HL-60 (cell line): Measurements from ENCODE around the gene BHLHE40.

ENCODE experiments used
- DNase-seq, 2 experiments: peaks; one replicate each; pipeline ENCODE4 v3.0.0-alpha.2; 2010 to 2020; ENCODE audit warnings: low read depth in 1 of 2, low spot score in 1 of 2
- H3K27ac ChIP-seq: fragments of 250-450 bp; sonication (Bioruptor Pico); replicated peaks from 2 replicates; pipeline ENCODE4 v1.5.1; 2020; ENCODE audit warnings: mild to moderate bottlenecking, moderate library complexity
- H3K27me3 ChIP-seq: fragments of 250-450 bp; sonication (Bioruptor Pico); 2 replicates; pipeline ENCODE4 v1.5.1; 2021; ENCODE audit warnings: mild to moderate bottlenecking, moderate library complexity; ENCODE audit not compliant: insufficient read depth, poor library complexity, severe bottlenecking
- H3K4me3 ChIP-seq: replicated peaks from 2 replicates; pipeline ENCODE4 v1.5.1; 2011; ENCODE audit warnings: mild to moderate bottlenecking, control low read depth, low read length; ENCODE audit not compliant: insufficient read depth
- GABPA ChIP-seq: IDR thresholded peaks from 2 replicates; pipeline ENCODE4 v1.6.1; 2012; ENCODE audit warnings: low read depth
- POLR2AphosphoS5 ChIP-seq: IDR thresholded peaks from 2 replicates; pipeline ENCODE4 v1.6.1; 2012; ENCODE audit warnings: low read depth
- SPI1 ChIP-seq: IDR thresholded peaks from 2 replicates; pipeline ENCODE4 v1.6.1; 2012; ENCODE audit warnings: low read depth, mild to moderate bottlenecking, borderline replicate concordance
- TF ChIP-seq, protein P1 (sequence below): IDR thresholded peaks from 2 replicates; pipeline ENCODE4 v1.6.1; 2012; ENCODE audit warnings: low read depth; ENCODE audit not compliant: insufficient replicate concordance
- TF ChIP-seq, protein P2 (sequence below): IDR thresholded peaks from one replicate; pipeline ENCODE4 v1.5.1; 2011; ENCODE audit warnings: low read length, control low read depth, inconsistent platforms; ENCODE audit not compliant: insufficient read depth

The BHLHE40 gene

DNA sequence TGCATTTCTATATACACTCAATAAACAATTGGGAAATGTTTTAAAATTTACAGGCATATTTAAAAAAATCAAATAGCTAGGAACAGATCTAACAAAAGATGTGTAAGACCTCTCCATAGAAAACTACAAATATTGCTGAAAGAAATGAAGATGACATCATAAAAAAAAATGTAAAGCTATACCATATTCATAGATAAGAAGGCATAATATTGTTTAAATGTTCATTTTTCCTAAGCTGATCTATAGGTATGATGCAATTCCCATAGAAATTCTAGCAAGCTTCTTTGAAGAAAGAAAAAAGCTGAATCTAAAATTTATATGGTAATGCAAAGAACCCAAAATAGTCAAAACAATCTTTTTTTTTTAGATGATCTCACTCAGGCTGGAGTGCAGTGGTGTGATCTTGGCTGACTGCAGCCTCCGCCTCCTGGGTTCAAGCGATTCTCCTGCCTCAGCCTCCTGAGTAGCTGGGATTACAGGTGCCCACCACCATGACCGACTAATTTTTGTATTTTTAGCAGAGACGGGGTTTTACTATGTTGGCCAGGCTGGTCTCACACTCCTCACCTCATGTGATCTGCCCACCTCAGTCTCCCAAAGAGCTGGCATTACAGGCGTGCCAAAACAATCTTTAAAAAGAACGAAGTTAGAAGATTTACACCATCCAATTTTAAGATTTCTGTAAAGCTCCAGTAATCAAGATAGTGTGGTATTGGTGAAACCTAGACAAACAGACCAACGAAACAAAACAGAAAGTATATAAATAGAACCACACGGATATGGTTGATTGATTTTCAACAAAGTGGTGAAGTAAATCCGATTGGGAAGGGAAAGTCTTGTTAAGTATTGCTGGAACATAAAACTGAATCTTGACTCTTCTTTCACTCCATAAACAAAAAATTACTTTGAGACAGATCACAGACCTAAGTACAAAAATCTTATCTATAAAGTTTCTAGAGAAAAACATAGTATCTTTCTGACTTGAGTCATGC lies 6.3 kb upstream of the BHLHE40 start:
- no peak overlapping the region for H3K4me3 ChIP-seq
- H3K27ac ChIP-seq = no peak overlapping the region
- no peak for DNase-seq
- H3K27me3 ChIP-seq = no peaks in the 10 kb centered on the region
- TF ChIP-seq, protein P1, sequence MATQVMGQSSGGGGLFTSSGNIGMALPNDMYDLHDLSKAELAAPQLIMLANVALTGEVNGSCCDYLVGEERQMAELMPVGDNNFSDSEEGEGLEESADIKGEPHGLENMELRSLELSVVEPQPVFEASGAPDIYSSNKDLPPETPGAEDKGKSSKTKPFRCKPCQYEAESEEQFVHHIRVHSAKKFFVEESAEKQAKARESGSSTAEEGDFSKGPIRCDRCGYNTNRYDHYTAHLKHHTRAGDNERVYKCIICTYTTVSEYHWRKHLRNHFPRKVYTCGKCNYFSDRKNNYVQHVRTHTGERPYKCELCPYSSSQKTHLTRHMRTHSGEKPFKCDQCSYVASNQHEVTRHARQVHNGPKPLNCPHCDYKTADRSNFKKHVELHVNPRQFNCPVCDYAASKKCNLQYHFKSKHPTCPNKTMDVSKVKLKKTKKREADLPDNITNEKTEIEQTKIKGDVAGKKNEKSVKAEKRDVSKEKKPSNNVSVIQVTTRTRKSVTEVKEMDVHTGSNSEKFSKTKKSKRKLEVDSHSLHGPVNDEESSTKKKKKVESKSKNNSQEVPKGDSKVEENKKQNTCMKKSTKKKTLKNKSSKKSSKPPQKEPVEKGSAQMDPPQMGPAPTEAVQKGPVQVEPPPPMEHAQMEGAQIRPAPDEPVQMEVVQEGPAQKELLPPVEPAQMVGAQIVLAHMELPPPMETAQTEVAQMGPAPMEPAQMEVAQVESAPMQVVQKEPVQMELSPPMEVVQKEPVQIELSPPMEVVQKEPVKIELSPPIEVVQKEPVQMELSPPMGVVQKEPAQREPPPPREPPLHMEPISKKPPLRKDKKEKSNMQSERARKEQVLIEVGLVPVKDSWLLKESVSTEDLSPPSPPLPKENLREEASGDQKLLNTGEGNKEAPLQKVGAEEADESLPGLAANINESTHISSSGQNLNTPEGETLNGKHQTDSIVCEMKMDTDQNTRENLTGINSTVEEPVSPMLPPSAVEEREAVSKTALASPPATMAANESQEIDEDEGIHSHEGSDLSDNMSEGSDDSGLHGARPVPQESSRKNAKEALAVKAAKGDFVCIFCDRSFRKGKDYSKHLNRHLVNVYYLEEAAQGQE = no peak
- TF ChIP-seq SPI1 (no peak), POLR2AphosphoS5 (no peak), GABPA (no peak)
- TF ChIP-seq, protein P2, sequence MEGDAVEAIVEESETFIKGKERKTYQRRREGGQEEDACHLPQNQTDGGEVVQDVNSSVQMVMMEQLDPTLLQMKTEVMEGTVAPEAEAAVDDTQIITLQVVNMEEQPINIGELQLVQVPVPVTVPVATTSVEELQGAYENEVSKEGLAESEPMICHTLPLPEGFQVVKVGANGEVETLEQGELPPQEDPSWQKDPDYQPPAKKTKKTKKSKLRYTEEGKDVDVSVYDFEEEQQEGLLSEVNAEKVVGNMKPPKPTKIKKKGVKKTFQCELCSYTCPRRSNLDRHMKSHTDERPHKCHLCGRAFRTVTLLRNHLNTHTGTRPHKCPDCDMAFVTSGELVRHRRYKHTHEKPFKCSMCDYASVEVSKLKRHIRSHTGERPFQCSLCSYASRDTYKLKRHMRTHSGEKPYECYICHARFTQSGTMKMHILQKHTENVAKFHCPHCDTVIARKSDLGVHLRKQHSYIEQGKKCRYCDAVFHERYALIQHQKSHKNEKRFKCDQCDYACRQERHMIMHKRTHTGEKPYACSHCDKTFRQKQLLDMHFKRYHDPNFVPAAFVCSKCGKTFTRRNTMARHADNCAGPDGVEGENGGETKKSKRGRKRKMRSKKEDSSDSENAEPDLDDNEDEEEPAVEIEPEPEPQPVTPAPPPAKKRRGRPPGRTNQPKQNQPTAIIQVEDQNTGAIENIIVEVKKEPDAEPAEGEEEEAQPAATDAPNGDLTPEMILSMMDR = no peak

DNA sequence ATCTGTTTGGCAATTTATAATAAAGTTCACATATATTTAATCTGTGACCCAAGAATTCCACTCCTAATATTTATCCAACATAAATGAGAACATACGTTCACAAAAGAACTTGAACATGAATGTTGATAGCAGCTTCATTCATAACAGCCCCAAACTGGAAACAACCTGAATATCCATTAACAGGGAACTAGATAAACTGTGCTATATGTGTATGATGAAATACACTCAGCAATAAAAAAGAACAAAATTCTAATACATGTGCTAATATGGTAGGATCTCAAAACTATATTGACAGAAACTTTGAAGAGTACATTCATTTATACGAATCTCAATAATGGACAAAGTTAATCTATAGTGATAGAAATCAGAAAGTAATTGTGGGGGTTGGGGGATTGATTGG lies 5.1 kb upstream of the BHLHE40 start:
- Histone ChIP-seq H3K4me3 (no peak overlapping the region), H3K27ac (no peak overlapping the region), H3K27me3 (no peaks in the 10 kb centered on the region)
- TF ChIP-seq, protein P2 = no peak
- no peak for TF ChIP-seq POLR2AphosphoS5
- no peak for TF ChIP-seq SPI1
- TF ChIP-seq, protein P1 = no peak
- no peak for TF ChIP-seq GABPA
- no peak for DNase-seq

DNA sequence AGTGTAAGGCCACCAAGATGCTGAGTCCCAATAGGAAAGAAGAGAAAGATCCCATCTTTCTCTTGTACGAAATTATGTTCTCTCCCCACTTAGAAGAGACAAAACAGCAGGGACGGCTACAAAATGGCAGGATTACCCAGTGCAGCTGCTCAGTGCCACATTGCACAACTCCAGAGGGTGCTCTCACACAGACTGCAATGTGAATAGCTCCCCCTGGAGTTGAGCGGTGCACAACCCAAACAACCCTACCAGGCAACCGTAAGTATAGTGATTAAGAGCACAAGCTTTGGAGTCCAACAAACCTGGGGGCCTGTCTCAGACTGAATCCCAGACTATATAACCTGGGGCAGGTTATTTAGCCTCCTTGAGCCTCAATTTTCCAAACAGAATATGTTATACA lies 3.1 kb upstream of the BHLHE40 start:
- no peak for TF ChIP-seq SPI1
- peak; percentile 64 for TF ChIP-seq POLR2AphosphoS5
- TF ChIP-seq, protein P1 = no peak
- TF ChIP-seq, protein P2 = peak; percentile 70
- TF ChIP-seq GABPA = no peak
- DNase-seq = peak; percentile 88 to 95
- peak overlapping the region; percentile 100 for H3K27ac ChIP-seq
- no peaks in the 10 kb centered on the region for H3K27me3 ChIP-seq
- H3K4me3 ChIP-seq = no peak overlapping the region
